Measurements from ENCODE around the gene PTX4. TPM values are rescaled to one million over a fixed set of nuclear protein-coding genes. Genes with fewer than 3 reads are reported as not detected.

The PTX4 gene
- total and polyA plus RNA-seq, 9 of the 15 experiments (the other 6 are each of a cell fraction or from before 2014, with no cell fraction given) = 0.11 TPM; not detected in 8

DNA sequence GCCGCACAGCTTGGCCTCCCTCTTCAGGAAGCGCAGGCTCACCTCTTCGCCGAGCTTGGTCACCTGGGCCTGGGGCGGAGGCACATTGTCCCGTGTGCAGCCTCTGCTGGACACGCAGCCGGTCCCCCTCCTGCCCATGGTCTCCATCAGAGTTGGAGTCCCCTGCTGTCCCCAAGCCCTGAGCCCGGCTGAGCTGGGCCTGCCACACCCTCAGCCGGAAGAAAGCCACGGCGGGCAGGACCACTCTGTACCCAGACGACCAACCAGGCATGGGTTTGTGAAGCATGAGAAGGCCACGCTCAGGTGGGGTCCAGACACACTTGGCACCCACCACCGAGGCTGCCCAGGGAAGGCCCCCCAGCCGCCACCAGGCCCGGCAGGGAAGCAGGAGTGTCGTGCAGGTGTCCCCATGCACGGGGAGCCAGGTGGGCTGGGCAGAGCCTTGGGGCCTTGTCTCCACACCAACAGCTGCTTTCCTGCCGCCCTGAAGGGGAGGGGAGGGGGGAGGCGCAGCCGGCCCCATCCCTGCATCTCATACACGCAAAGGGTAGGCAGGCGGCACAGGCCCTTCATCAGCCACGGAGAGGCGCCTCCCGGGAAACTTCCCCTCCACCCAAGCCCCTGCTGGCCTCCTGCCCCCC is 49.6 kb downstream of the PTX4 start (continued):
- TF ChIP-seq HOMEZ (CRISPR knock-in tag; IDR thresholded peaks at IDR 0.05) = no peak
- no peak for TF ChIP-seq HSF4 (CRISPR knock-in tag; IDR thresholded peaks at IDR 0.05; ENCODE audit: borderline replicate concordance)
- TF ChIP-seq EZH2 (IDR thresholded peaks at IDR 0.05; ENCODE audit: borderline replicate concordance, low read depth, low read length) = no peak
- no peak for TF ChIP-seq SIN3B (IDR thresholded peaks at IDR 0.05; ENCODE audit: low read depth)
- TF ChIP-seq, protein P1, sequence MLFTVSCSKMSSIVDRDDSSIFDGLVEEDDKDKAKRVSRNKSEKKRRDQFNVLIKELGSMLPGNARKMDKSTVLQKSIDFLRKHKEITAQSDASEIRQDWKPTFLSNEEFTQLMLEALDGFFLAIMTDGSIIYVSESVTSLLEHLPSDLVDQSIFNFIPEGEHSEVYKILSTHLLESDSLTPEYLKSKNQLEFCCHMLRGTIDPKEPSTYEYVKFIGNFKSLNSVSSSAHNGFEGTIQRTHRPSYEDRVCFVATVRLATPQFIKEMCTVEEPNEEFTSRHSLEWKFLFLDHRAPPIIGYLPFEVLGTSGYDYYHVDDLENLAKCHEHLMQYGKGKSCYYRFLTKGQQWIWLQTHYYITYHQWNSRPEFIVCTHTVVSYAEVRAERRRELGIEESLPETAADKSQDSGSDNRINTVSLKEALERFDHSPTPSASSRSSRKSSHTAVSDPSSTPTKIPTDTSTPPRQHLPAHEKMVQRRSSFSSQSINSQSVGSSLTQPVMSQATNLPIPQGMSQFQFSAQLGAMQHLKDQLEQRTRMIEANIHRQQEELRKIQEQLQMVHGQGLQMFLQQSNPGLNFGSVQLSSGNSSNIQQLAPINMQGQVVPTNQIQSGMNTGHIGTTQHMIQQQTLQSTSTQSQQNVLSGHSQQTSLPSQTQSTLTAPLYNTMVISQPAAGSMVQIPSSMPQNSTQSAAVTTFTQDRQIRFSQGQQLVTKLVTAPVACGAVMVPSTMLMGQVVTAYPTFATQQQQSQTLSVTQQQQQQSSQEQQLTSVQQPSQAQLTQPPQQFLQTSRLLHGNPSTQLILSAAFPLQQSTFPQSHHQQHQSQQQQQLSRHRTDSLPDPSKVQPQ (CRISPR knock-in tag; IDR thresholded peaks at IDR 0.05; ENCODE audit: borderline replicate concordance) = no peak
- TF ChIP-seq ZNF707 (CRISPR knock-in tag; conservative IDR thresholded peaks at IDR 0.05) = no peak
- no peak for TF ChIP-seq HDAC2 (IDR thresholded peaks at IDR 0.05)
- no peak for TF ChIP-seq ZNF780A (CRISPR knock-in tag; IDR thresholded peaks at IDR 0.05)
- no peak for TF ChIP-seq ZNF79 (CRISPR knock-in tag; IDR thresholded peaks at IDR 0.05; ENCODE audit: low read depth)
- no peak for TF ChIP-seq RBM15 (IDR thresholded peaks at IDR 0.05; ENCODE audit: insufficient read depth, low read length)
- TF ChIP-seq MED1 (CRISPR knock-in tag; IDR thresholded peaks at IDR 0.05; ENCODE audit: borderline replicate concordance) = no peak
- no peak for TF ChIP-seq PML (IDR thresholded peaks at IDR 0.05; ENCODE audit: low read length)
